Right forelimb (tissue), 1 donor: ENCODE measurements around the gene NPL.

ENCODE experiments used
- DNase-seq: peaks from one replicate; pipeline ENCODE4 v3.0.0-alpha.2; 2018

NPL gene

DNA sequence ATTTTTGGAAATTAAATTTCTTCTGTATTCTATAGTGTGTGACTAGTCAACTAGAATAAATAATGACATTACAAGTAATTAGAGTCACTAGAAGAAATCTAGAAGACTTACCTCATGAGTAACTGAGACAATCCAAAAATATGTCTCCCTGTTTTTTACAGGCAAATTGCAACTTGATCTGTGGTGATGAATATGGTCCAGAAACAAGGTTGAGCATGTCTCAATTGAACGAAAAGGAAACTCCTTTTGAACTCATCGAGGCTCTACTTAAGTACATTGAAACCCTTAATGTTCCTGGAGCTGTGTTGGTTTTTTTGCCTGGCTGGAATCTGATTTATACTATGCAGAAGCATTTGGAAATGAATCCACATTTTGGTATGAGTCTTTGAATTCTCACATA, 86.3 kb downstream of the NPL start:
- DNase-seq, result no peak

DNA sequence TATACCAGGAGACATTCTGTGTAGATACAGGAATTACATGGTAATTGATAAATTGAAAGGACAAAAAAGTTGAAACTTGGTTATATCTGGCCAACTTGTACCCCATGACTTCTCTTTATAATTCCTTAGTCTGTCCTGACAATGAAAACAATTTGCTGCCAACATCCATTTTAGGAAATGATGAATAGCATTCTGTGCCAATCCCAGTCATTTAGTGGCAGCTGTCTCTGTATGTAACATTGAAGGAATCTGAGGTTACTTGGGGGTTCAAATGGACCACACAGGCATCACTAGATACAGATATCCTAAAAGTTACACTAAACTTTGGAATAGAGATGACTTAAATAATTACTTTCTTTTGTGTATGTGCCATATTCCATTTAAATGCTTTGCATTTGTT, 87.8 kb downstream of the NPL start:
- no peak for DNase-seq

DNA sequence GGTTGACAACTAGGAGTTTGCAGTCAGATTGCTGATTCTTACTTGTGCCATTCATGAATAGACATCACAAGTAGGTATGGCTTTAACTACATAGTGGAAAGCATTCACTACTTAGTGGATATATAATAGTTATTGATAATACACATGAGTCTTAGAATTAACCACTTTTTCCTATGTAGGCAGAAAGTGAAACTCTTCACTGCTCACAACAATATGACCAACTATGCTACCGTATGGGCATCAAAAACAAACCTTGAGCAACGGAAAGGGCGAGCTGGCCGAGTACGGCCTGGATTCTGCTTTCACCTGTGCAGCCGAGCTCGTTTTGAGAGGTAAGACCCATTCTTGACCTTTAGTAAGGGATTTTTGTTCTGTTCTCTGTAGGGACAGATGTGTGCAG, 88.3 kb downstream of the NPL start:
- DNase-seq, result no peak
